Esophagus squamous epithelium (tissue), 4 donors: ENCODE results near the gene CLMP.

ENCODE experiments used
- POLR2A ChIP-seq, 4 donors: fragments of 450-650 bp; IDR thresholded peaks; one replicate each; pipeline ENCODE4 v1.6.1; 2017; ENCODE audit warnings: antibody characterized with exemption in 4 of 4, mild to moderate bottlenecking in 4 of 4, moderate library complexity in 3 of 4
- TF ChIP-seq, protein P1 (sequence below), 6 experiments: fragments of 450-650 bp in 4 of 6; fragments of 200-600 bp in 2 of 6; sonication (generic) in 2 of 6; IDR thresholded peaks; one replicate each; pipeline ENCODE4 v1.5.1; 2016 to 2019; ENCODE audit warnings: antibody characterized with exemption in 6 of 6, mild to moderate bottlenecking in 4 of 6, moderate library complexity in 4 of 6

DNA sequence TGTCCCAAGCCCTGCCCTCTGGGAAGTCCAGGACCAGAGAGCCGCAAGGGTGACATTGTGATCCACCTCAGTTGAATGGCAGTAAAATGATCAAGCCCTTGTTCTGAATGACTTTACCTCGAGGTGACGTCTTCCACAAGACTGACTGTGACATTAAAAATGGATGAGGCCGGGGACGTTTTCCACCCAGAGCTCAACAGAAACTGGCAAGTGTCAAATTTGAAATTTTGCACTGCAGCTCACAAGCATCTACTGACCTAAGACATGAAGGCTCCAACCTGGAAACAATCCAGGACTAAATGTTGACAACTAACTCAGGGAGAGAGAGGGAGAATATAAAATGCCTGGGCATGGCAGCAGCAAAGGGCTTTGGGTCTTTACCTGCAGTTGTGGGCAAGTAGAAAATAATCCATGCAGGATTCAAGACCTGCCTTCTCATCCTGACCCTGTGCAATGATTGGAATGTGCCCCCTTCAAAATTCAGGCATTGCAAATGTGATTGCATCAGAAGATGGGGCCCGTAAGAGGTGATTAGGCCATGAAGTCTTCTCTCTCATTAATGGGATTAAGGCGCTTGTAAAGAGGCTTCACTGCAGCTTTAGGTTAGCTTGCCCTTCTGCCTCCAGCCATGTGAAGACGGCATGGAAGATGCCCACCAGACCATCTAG, 33.6 kb upstream of the CLMP start:
- TF ChIP-seq, protein P1, sequence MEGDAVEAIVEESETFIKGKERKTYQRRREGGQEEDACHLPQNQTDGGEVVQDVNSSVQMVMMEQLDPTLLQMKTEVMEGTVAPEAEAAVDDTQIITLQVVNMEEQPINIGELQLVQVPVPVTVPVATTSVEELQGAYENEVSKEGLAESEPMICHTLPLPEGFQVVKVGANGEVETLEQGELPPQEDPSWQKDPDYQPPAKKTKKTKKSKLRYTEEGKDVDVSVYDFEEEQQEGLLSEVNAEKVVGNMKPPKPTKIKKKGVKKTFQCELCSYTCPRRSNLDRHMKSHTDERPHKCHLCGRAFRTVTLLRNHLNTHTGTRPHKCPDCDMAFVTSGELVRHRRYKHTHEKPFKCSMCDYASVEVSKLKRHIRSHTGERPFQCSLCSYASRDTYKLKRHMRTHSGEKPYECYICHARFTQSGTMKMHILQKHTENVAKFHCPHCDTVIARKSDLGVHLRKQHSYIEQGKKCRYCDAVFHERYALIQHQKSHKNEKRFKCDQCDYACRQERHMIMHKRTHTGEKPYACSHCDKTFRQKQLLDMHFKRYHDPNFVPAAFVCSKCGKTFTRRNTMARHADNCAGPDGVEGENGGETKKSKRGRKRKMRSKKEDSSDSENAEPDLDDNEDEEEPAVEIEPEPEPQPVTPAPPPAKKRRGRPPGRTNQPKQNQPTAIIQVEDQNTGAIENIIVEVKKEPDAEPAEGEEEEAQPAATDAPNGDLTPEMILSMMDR (IDR thresholded peaks at IDR 0.05): no peak
- no peak for TF ChIP-seq POLR2A (IDR thresholded peaks at IDR 0.05)
